Uterus (tissue), 2 donors: Measurements from ENCODE around the gene DUOXA1.

Experiments
- POLR2A ChIP-seq, 2 donors: fragments of 450-650 bp; IDR thresholded peaks; one replicate each; pipeline ENCODE4 v1.6.1; 2016; ENCODE audit warnings: antibody characterized with exemption in 2 of 2, mild to moderate bottlenecking in 1 of 2, moderate library complexity in 1 of 2
- TF ChIP-seq, protein P1 (sequence below), 4 experiments: fragments of 200-600 bp in 2 of 4; fragments of 450-650 bp in 2 of 4; sonication (generic) in 2 of 4; IDR thresholded peaks; one replicate each; pipeline ENCODE4 v1.5.1; 2016 to 2019; ENCODE audit warnings: antibody characterized with exemption in 4 of 4, mild to moderate bottlenecking in 2 of 4, moderate library complexity in 1 of 4

DNA sequence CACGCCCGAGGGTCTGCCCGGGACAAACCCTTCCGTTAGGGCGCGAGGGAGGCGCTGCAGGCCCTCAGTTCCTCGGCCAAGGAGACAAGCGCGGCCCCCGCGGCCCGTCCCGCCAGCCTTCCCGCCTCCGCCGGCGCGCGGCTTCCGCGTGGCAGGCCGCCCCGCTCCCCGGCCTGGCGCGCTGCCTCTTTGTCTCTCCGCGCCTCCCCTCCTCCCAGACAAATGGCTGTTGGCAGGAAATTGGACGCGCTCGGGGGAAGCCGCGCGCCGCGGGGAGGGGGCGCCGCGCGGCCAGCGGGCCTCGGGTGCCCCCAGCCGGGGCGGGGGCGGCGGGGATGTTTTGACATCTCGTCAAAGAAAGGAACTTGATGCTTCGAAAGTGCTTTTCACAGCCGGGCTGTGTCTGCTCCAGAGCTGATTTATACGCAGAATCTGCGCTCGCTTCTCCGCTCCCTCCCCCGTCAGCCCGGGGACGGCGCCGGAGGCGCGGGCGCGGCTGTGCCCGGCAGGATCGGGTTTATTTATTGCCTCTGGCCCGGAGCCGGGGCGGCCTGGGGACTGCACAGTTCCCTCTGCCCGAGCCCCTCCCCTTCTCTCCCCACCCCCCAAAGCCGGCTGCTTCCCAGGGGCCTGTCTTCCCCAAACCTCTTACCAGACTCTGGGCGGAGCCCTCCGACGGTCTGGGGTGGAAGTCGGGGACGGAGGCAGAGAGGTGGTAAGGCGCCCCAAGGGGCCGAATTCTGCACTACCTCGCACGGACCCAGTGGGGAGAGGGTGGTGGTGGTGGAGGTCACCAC is 37.4 kb upstream of the DUOXA1 start:
- TF ChIP-seq, protein P1, sequence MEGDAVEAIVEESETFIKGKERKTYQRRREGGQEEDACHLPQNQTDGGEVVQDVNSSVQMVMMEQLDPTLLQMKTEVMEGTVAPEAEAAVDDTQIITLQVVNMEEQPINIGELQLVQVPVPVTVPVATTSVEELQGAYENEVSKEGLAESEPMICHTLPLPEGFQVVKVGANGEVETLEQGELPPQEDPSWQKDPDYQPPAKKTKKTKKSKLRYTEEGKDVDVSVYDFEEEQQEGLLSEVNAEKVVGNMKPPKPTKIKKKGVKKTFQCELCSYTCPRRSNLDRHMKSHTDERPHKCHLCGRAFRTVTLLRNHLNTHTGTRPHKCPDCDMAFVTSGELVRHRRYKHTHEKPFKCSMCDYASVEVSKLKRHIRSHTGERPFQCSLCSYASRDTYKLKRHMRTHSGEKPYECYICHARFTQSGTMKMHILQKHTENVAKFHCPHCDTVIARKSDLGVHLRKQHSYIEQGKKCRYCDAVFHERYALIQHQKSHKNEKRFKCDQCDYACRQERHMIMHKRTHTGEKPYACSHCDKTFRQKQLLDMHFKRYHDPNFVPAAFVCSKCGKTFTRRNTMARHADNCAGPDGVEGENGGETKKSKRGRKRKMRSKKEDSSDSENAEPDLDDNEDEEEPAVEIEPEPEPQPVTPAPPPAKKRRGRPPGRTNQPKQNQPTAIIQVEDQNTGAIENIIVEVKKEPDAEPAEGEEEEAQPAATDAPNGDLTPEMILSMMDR (IDR thresholded peaks at IDR 0.05): peak; percentile 38 to 81 (median 62)
- TF ChIP-seq POLR2A (IDR thresholded peaks at IDR 0.05): peak in 1 of 2 donors; percentile 48
